ENCODE data around the gene WFS1. TPM values are rescaled to one million over a fixed set of nuclear protein-coding genes. Genes with fewer than 3 reads are reported as not detected.

Gene WFS1
- total and polyA plus RNA-seq, 9 of the 15 experiments (the other 6 are each of a cell fraction or from before 2014, with no cell fraction given), result 0.01 to 0.29 (median 0.03) TPM; not detected in 5

DNA sequence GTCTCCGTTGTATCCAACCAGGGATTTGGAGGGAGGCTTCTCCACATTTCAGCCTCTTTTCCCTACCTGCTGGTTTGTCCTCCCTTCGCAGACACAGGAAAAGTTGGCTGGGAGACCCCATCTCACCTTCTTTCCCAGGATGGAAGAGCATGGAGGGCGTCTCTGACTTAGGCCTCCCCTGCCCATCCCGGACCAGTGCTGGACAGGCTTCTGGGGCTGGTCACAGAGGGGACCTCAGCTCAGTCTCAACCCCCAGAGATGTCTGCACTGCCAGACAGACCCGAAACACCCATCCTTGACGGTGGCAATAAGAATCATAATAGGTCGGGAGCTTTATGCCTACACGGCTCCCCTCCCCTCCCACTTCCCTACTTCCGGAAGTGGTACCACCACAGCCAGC, 1.6 kb downstream of the WFS1 start:
- Histone ChIP-seq H3K9me3 (replicated peaks; ENCODE audit: control insufficient read depth, insufficient read depth, low read depth, low read length) (no peaks in the 10 kb centered on the region), H3K9ac (ENCODE audit: insufficient read depth in 1 of 2, low read depth in 2 of 2, low read length in 2 of 2) (no peak overlapping the region; a peak in 1 of 4 replicates), H4K20me1 (replicated peaks; ENCODE audit: control insufficient read depth, insufficient read depth, low read length) (peaks cover 9% of the 10 kb centered on the region; the same call in 1 of the 2 replicates), H3K4me1 (replicated peaks in 1 of 2; ENCODE audit: control insufficient read depth in 2 of 2, insufficient read depth in 2 of 2, low read length in 2 of 2) (peaks cover 0 to 16% of the 10 kb centered on the region in 2 experiments; a peak in 2 of 5 replicates), H3K27me3 (ENCODE audit: control insufficient read depth in 2 of 2, insufficient read depth in 2 of 2, low read length in 2 of 2) (peaks cover 3 to 44% of the 10 kb centered on the region in 2 experiments; a peak in 3 of 5 replicates), H3K9me1 (ENCODE audit: control insufficient read depth, insufficient read depth, low read length) (no peaks in the 10 kb centered on the region), H3K4me3 (no peak overlapping the region), H3K79me2 (ENCODE audit: control insufficient read depth, insufficient read depth, low read length) (no peaks in the 10 kb centered on the region), H3K27ac (ENCODE audit: extremely low read depth, low read depth, low read length) (no peak overlapping the region), H2AFZ (ENCODE audit: low read depth, low read length) (no peak overlapping the region), H3K4me2 (ENCODE audit: insufficient read depth, low read length) (no peak overlapping the region), H3K36me3 (ENCODE audit: control insufficient read depth, insufficient read depth, low read length) (no peaks in the 10 kb centered on the region)
- TF ChIP-seq E2F4 (CRISPR knock-in tag; IDR thresholded peaks at IDR 0.05; ENCODE audit: low read depth) (no peak), NBN (IDR thresholded peaks at IDR 0.05; ENCODE audit: low read depth) (no peak), NR2C1 (IDR thresholded peaks at IDR 0.05) (no peak), NR2C1 (tag; IDR thresholded peaks at IDR 0.05) (no peak), ZNF57 (CRISPR knock-in tag; IDR thresholded peaks at IDR 0.05) (no peak), REST (IDR thresholded peaks at IDR 0.05; ENCODE audit: borderline replicate concordance) (no peak), REST (CRISPR knock-in tag; IDR thresholded peaks at IDR 0.05; ENCODE audit: low read depth) (no peak), SRSF9 (IDR thresholded peaks at IDR 0.05; ENCODE audit: borderline replicate concordance, low read depth, low read length) (no peak), MAFK (IDR thresholded peaks at IDR 0.05; ENCODE audit: low read length) (no peak), FOXK1 (CRISPR knock-in tag; IDR thresholded peaks at IDR 0.05; ENCODE audit: borderline replicate concordance) (no peak), SLC30A9 (CRISPR knock-in tag; IDR thresholded peaks at IDR 0.05) (no peak), CHD1 (IDR thresholded peaks at IDR 0.05; ENCODE audit: low read length) (no peak), DDX20 (tag; IDR thresholded peaks at IDR 0.05; ENCODE audit: low read depth) (no peak), FOXJ3 (CRISPR knock-in tag; IDR thresholded peaks at IDR 0.05) (no peak), POLR3A (IDR thresholded peaks at IDR 0.05; ENCODE audit: borderline replicate concordance, extremely low read depth, insufficient read depth, insufficient read length) (no peak)
- intact Hi-C loops (cut with micrococcal nuclease) (no loop called here), in situ Hi-C loops (cut with MboI) (no loop called here)
- BruUV-seq (replicated peaks), result no TSS peak
- WGBS (ENCODE audit: insufficient coverage, low coverage, missing lambda C conversion rate), result 6% methylated on average over 9 of the region's 9 CpGs
- ATAC-seq (no peak), DNase-seq (ENCODE audit: extremely low read depth in 1 of 4, low spot score in 3 of 4) (no peak), FAIRE-seq (no peak)
- ChIA-PET POLR2A (no interaction called here), CTCF (ENCODE audit: low intra/inter-chr PET ratio) (interaction anchor here (0.6 kb wide), 1 partner anchor 1242 kb away, joined by 3 read pairs; no protein-coding TSS in a partner anchor)

Measured in K562 (cell line).